A673 (cell line): Measurements from ENCODE around the gene KRT23. TPM values are rescaled to one million over a fixed set of nuclear protein-coding genes. Genes with fewer than 3 reads are reported as not detected.

Experiments
- BruUV-seq: library from RNA; stranded (reverse); fragments of 400-500 nt; replicated peaks from 2 replicates; lab custom pipeline; 2021; lab: Mats Ljungman, UMichigan
- CTCF ChIA-PET: fragments of 300-600 bp; sonication (Branson Sonifier 250); formaldehyde crosslinking; loops from one replicate; lab custom pipeline; 2022; ENCODE audit warnings: antibody characterized with exemption; lab: Charles Lee
- POLR2A ChIA-PET: fragments of 300-600 bp; sonication (Branson Sonifier 250); formaldehyde crosslinking; loops from one replicate; lab custom pipeline; 2022; ENCODE audit warnings: antibody characterized with exemption; ENCODE audit not compliant: low non-redundant PET; lab: Charles Lee
- DNase-seq: peaks from one replicate; pipeline ENCODE4 v3.0.0-alpha.2; 2015; ENCODE audit warnings: low spot score
- H3K27ac ChIP-seq: fragments of 200-600 bp; sonication (generic); 2 replicates; pipeline ENCODE4 v1.5.1; 2016; ENCODE audit warnings: mixed run types, low read depth, mild to moderate bottlenecking, mixed read lengths, antibody characterized with exemption, low read length; ENCODE audit not compliant: poor library complexity, severe bottlenecking
- H3K27me3 ChIP-seq: fragments of 200-600 bp; sonication (generic); replicated peaks from 2 replicates; pipeline ENCODE4 v1.6.1; 2017; ENCODE audit warnings: mixed run types, low read depth, mild to moderate bottlenecking, mixed read lengths, antibody characterized with exemption, low read length; ENCODE audit not compliant: insufficient read depth, poor library complexity
- H3K36me3 ChIP-seq: fragments of 200-600 bp; sonication (generic); 2 replicates; pipeline ENCODE4 v1.6.1; 2016; ENCODE audit warnings: mixed run types, mild to moderate bottlenecking, mixed read lengths, antibody characterized with exemption, low read length; ENCODE audit not compliant: insufficient read depth, poor library complexity, severe bottlenecking
- H3K4me1 ChIP-seq: fragments of 200-600 bp; sonication (generic); 2 replicates; pipeline ENCODE4 v1.6.1; 2017; ENCODE audit warnings: mixed run types, mild to moderate bottlenecking, mixed read lengths, antibody characterized with exemption, low read length; ENCODE audit not compliant: insufficient read depth, poor library complexity, severe bottlenecking
- H3K4me3 ChIP-seq: fragments of 200-600 bp; sonication (generic); 2 replicates; pipeline ENCODE4 v1.5.1; 2016; ENCODE audit warnings: low read depth, mixed run types, mild to moderate bottlenecking, mixed read lengths, low read length; ENCODE audit not compliant: poor library complexity, severe bottlenecking
- H3K9me3 ChIP-seq: fragments of 200-600 bp; sonication (generic); 2 replicates; pipeline ENCODE4 v1.6.1; 2016; ENCODE audit warnings: mixed run types, low read depth, mild to moderate bottlenecking, mixed read lengths, antibody characterized with exemption, low read length; ENCODE audit not compliant: poor library complexity, severe bottlenecking
- CTCF ChIP-seq: fragments of 300-800, 200-600 bp; sonication (generic); conservative IDR thresholded peaks from 2 replicates; pipeline ENCODE4 v1.5.1; 2017; ENCODE audit warnings: low read depth, mild to moderate bottlenecking, antibody characterized with exemption, low read length, moderate library complexity, mixed read lengths
- EZH2 ChIP-seq: fragments of 200-600 bp; sonication (generic); IDR thresholded peaks from 2 replicates; pipeline ENCODE4 v1.6.1; 2017; ENCODE audit warnings: borderline replicate concordance, low read depth, mild to moderate bottlenecking, mixed read lengths, antibody characterized with exemption, low read length; ENCODE audit not compliant: poor library complexity, severe bottlenecking
- intact Hi-C: fragments of 100-400 bp; cut with micrococcal nuclease; formaldehyde crosslinking; loops from one replicate; pipeline ENCODE4 v1.10.0; 2022; ENCODE audit not compliant: unreplicated experiment
- total RNA-seq: library from RNA; stranded (reverse); gene quantifications from 2 replicates; pipeline ENCODE4 v1.2.3, GENCODE V29; 2021

KRT23 gene
- total RNA-seq, 1 experiment from 2014 or later = not detected

GRCh38 chr17:40914075-40914855, 23.2 kb downstream of the KRT23 start:
- BruUV-seq = no TSS peak
- POLR2A ChIA-PET = no interaction called here
- no peaks in the 10 kb centered on the region for H3K27me3 ChIP-seq
- no peaks in the 10 kb centered on the region for H3K9me3 ChIP-seq
- TF ChIP-seq CTCF (no peak), EZH2 (no peak)
- intact Hi-C loops = no loop called here
- no peak for DNase-seq
- no peaks in the 10 kb centered on the region for H3K36me3 ChIP-seq
- H3K4me1 ChIP-seq = peaks cover 18% of the 10 kb centered on the region
- CTCF ChIA-PET = no interaction called here
- no peak overlapping the region for H3K4me3 ChIP-seq
- no peak overlapping the region for H3K27ac ChIP-seq

GRCh38 chr17:40912486-40913210, 24.8 kb downstream of the KRT23 start:
- Histone ChIP-seq H3K4me1 (peaks cover 31% of the 10 kb centered on the region), H3K27me3 (no peaks in the 10 kb centered on the region), H3K4me3 (no peak overlapping the region), H3K9me3 (no peaks in the 10 kb centered on the region), H3K36me3 (no peaks in the 10 kb centered on the region), H3K27ac (peak overlapping the region; percentile 23)
- POLR2A ChIA-PET = interaction anchor here (0.7 kb wide), 1 partner anchor 1547 kb away, joined by 10 read pairs; no protein-coding TSS in a partner anchor
- DNase-seq = no peak
- intact Hi-C loops = no loop called here
- CTCF ChIA-PET = no interaction called here
- TF ChIP-seq CTCF (no peak), EZH2 (no peak)
- BruUV-seq = no TSS peak

GRCh38 chr17:40910441-40910841, 27.0 kb downstream of the KRT23 start:
- Histone ChIP-seq H3K27ac (peak overlapping the region; percentile 87), H3K36me3 (no peaks in the 10 kb centered on the region), H3K4me3 (no peak overlapping the region), H3K27me3 (no peaks in the 10 kb centered on the region), H3K4me1 (peaks cover 32% of the 10 kb centered on the region), H3K9me3 (no peaks in the 10 kb centered on the region)
- BruUV-seq = no TSS peak
- ChIA-PET POLR2A (interaction anchor here (0.5 to 0.6 kb wide), 2 partner anchors 237 to 578 kb away, joined by 4 read pairs; no protein-coding TSS in a partner anchor), CTCF (no interaction called here)
- intact Hi-C loops = loop anchor here (2.0 kb wide), 1 partner anchor 586 kb away; no protein-coding TSS in a partner anchor
- no peak for DNase-seq
- TF ChIP-seq CTCF (no peak), EZH2 (no peak)
